RWPE2 (cell line): ENCODE results near the gene RIT1.

Experiments used
- ATAC-seq: fragments of 200-7000 bp; cut with Tn5 transposase; 3 replicates; pipeline ENCODE4 v1.9.1; 2021; ENCODE audit warnings: low read depth
- DNase-seq: peaks from one replicate; pipeline ENCODE4 v3.0.0-alpha.2; 2020; ENCODE audit warnings: low spot score
- H3K27ac ChIP-seq: fragments of 450-650 bp; 2 replicates; pipeline ENCODE4 v1.5.1; 2017; ENCODE audit warnings: mild to moderate bottlenecking; ENCODE audit not compliant: poor library complexity, severe bottlenecking
- H3K27me3 ChIP-seq: fragments of 250-450 bp; sonication (Bioruptor Pico); 2 replicates; pipeline ENCODE4 v1.5.1; 2021; ENCODE audit warnings: mild to moderate bottlenecking, moderate library complexity; ENCODE audit not compliant: insufficient read depth, poor library complexity, severe bottlenecking
- H3K36me3 ChIP-seq: fragments of 250-450 bp; sonication (Bioruptor Pico); 2 replicates; pipeline ENCODE4 v1.5.1; 2020; ENCODE audit warnings: low read depth, mild to moderate bottlenecking, moderate library complexity
- H3K4me1 ChIP-seq: fragments of 250-450 bp; sonication (Bioruptor Pico); 2 replicates; pipeline ENCODE4 v1.5.1; 2021; ENCODE audit warnings: mild to moderate bottlenecking, moderate library complexity; ENCODE audit not compliant: insufficient read depth, poor library complexity, severe bottlenecking
- H3K4me3 ChIP-seq: fragments of 250-450 bp; sonication (Bioruptor Pico); 2 replicates; pipeline ENCODE4 v1.5.1; 2021; ENCODE audit warnings: mild to moderate bottlenecking, moderate library complexity; ENCODE audit not compliant: severe bottlenecking
- H3K9me3 ChIP-seq: fragments of 250-450 bp; sonication (Bioruptor Pico); 2 replicates; pipeline ENCODE4 v1.5.1; 2021; ENCODE audit warnings: mild to moderate bottlenecking, moderate library complexity; ENCODE audit not compliant: severe bottlenecking
- CTCF ChIP-seq: fragments of 450-650 bp; IDR thresholded peaks from one replicate; pipeline ENCODE4 v1.5.1; 2017; ENCODE audit warnings: mild to moderate bottlenecking, moderate library complexity; ENCODE audit not compliant: poor library complexity, severe bottlenecking

The RIT1 gene

DNA sequence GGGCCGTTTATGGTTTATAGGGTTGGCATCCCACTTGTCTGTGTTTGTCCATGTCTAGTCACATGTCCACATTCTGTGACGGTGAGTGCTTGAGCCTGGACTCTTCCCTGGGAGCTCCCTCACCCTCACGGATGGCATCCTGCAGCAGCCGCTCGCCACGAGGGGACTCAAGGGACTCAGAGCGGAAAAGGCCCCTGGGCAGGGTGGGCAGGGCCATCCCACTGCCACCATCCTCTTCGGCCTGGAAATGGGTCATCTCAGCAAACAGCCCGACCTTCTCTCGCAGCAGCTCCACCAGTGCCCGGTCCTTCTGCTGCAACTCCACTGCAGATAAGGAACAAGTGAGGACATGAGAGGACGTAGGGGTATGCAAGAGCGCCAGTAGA is 41.3 kb upstream of the RIT1 start:
- Histone ChIP-seq H3K27ac (no peak overlapping the region), H3K9me3 (no peaks in the 10 kb centered on the region), H3K4me3 (no peak overlapping the region), H3K36me3 (peaks cover 96% of the 10 kb centered on the region), H3K27me3 (no peaks in the 10 kb centered on the region), H3K4me1 (no peaks in the 10 kb centered on the region)
- ATAC-seq (no peak), DNase-seq (no peak)
- no peak for TF ChIP-seq CTCF

DNA sequence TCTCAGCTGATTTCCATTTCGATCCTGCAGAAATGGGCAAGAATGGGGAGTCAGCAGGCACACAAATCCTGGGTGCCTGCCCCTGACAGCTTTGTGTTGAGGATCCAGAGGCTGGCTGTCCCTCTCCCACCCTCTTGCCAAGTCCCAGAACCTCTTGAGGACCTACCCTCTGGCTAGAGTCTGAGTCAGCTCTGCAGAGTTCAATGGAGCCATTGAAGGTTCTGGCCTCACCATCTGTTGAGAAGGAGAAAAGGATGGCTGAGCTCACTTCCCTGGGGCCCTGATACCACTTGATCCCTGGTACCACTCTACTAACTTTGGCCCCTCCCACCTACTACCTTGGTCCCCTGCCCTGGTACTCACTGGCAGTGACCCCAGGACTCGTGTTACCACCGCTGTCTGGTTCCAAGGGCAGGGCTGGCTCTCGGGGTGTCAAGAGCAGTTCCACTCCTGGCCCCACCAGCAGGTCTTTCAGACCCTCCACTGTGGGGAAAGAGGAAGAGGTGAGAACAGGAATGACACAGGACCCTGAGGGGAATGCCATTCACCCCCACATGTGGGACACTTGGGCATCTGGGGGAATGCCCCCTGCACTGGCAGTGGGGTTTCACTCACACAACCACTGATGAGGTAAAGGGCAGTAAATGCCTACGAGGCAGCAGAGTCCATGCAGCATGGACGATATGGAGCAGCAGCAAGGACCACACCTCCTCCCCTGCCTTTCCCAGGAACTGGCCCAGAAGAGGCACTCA is 40.8 kb upstream of the RIT1 start:
- peaks cover 96% of the 10 kb centered on the region for H3K36me3 ChIP-seq
- DNase-seq (no peak), ATAC-seq (no peak)
- no peak overlapping the region for H3K4me3 ChIP-seq
- no peaks in the 10 kb centered on the region for H3K27me3 ChIP-seq
- no peaks in the 10 kb centered on the region for H3K9me3 ChIP-seq
- no peak for TF ChIP-seq CTCF
- H3K4me1 ChIP-seq: no peaks in the 10 kb centered on the region
- H3K27ac ChIP-seq: no peak overlapping the region

DNA sequence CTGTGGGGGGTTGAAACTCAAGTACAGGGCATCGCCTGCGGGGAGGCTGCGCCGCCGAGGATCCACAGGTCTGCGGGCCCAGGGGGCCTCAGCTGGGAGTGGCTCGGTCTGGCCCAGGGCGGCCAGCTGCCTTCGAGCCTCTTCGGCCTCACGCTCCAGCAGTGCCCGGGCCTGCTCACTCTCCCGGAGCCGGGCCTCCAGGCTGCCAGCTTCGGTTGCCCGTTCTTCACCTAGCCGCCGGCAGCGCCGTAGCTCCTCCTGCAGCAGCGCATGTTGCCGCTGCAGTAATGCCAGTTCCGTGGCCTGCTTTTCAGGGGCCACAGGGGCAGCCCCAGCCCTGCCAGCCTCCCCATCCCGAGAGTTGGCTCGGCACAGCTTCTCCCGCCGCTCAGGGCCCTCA is 39.7 kb upstream of the RIT1 start:
- no peak for ATAC-seq
- no peaks in the 10 kb centered on the region for H3K27me3 ChIP-seq
- no peaks in the 10 kb centered on the region for H3K4me1 ChIP-seq
- H3K36me3 ChIP-seq: peaks cover 96% of the 10 kb centered on the region
- H3K27ac ChIP-seq: no peak overlapping the region
- no peaks in the 10 kb centered on the region for H3K9me3 ChIP-seq
- no peak for TF ChIP-seq CTCF
- DNase-seq: no peak
- no peak overlapping the region for H3K4me3 ChIP-seq

GRCh38 chr1:155947741-155948140 is 36.6 kb upstream of the RIT1 start:
- ATAC-seq (no peak), DNase-seq (no peak)
- no peaks in the 10 kb centered on the region for H3K27me3 ChIP-seq
- H3K4me3 ChIP-seq: no peak overlapping the region
- no peaks in the 10 kb centered on the region for H3K9me3 ChIP-seq
- no peak overlapping the region for H3K27ac ChIP-seq
- TF ChIP-seq CTCF: no peak
- peaks cover 9% of the 10 kb centered on the region for H3K4me1 ChIP-seq
- H3K36me3 ChIP-seq: peaks cover 70% of the 10 kb centered on the region

GRCh38 chr1:155947292-155947691 is 36.1 kb upstream of the RIT1 start:
- DNase-seq (no peak), ATAC-seq (no peak)
- Histone ChIP-seq H3K4me3 (no peak overlapping the region), H3K36me3 (peaks cover 66% of the 10 kb centered on the region), H3K9me3 (no peaks in the 10 kb centered on the region), H3K4me1 (peaks cover 14% of the 10 kb centered on the region), H3K27me3 (no peaks in the 10 kb centered on the region), H3K27ac (no peak overlapping the region)
- TF ChIP-seq CTCF: no peak
